Memory B cell (primary cell): ENCODE data around the gene SETDB1.

ENCODE experiments used
- ATAC-seq: fragments of 150-1000 bp; cut with Tn5 transposase; 2 replicates; pipeline ENCODE4 v1.10.0; 2021; ENCODE audit warnings: low read depth, mild to moderate bottlenecking, moderate library complexity
- DNase-seq, 2 donors: peaks; one replicate each; pipeline ENCODE4 v3.0.0; 2022; ENCODE audit warnings: low spot score in 2 of 2
- H3K27ac Mint-ChIP-seq: one replicate; pipeline ENCODE4 v1.8.0; 2022; ENCODE audit warnings: mild to moderate bottlenecking, moderate library complexity, mixed read lengths
- H3K27me3 Mint-ChIP-seq: one replicate; pipeline ENCODE4 v1.8.0; 2022; ENCODE audit warnings: mixed read lengths
- H3K36me3 Mint-ChIP-seq: one replicate; pipeline ENCODE4 v1.8.0; 2022; ENCODE audit warnings: mild to moderate bottlenecking, mixed read lengths
- H3K4me1 Mint-ChIP-seq: one replicate; pipeline ENCODE4 v1.8.0; 2022; ENCODE audit warnings: mixed read lengths
- H3K4me3 Mint-ChIP-seq: one replicate; pipeline ENCODE4 v1.8.0; 2022; ENCODE audit warnings: mild to moderate bottlenecking, moderate library complexity, mixed read lengths
- H3K9me3 Mint-ChIP-seq: one replicate; pipeline ENCODE4 v1.8.0; 2022; ENCODE audit warnings: mixed read lengths

SETDB1 gene

DNA sequence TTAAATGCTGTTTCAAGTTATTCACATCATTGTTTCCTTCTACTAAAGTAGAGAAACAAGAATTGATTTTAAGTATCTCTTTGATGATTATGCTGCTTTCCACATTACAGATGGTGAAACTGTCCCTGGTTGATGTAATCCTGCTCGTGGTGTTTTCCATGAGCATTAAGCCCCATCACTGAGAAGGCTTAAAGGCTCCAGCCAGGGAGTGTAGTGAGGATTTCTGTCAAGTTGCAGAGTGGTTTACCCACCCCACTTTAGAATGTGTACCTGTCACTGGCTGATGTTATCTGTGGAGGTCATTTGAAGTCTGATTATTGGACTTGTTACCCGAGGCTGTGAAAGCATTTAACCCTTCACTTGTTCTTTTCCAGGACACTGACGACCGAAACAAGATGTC lies 35.6 kb downstream of the SETDB1 start:
- Mint-ChIP-seq H3K4me1 (no peaks in the 10 kb centered on the region), H3K27ac (no peak overlapping the region), H3K27me3 (no peaks in the 10 kb centered on the region), H3K4me3 (no peak overlapping the region), H3K9me3 (no peaks in the 10 kb centered on the region), H3K36me3 (peaks cover 44% of the 10 kb centered on the region)
- DNase-seq (no peak), ATAC-seq (no peak)

DNA sequence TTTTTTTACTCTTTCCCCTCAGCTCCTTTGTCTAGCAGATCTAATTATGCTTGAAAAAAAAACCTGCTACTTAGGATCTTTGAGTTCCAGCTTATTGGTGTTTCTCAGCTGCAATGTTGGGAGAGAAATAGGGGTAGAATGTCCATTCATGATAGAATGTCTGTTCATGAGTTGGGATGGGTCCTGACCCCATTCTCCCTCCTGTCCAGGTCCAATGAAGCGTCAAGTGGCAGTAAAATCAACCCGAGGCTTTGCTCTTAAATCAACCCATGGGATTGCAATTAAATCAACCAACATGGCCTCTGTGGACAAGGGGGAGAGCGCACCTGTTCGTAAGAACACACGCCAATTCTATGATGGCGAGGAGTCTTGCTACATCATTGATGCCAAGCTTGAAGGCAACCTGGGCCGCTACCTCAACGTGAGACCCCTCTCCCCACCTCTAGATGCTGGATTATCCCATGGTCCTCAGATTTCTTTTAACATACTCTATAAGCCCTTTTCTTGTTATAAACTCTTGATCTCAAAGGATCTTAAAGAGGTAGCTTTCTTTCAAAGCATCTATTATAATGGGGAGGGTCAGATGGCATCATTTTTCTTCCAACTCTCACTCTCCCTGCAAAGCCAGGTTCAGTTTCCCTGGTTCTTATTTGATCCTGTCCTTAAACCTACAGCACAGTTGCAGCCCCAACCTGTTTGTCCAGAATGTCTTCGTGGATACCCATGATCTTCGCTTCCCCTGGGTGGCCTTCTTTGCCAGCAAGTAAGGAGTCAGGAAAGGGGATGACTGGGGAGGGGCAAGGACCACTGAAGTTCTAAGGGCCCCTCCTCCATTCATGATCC lies 37.4 kb downstream of the SETDB1 start:
- no peak overlapping the region for H3K4me3 Mint-ChIP-seq
- ATAC-seq (no peak), DNase-seq (no peak)
- no peaks in the 10 kb centered on the region for H3K9me3 Mint-ChIP-seq
- H3K36me3 Mint-ChIP-seq, result peaks cover 52% of the 10 kb centered on the region
- H3K27ac Mint-ChIP-seq, result peak overlapping the region; percentile 56
- no peaks in the 10 kb centered on the region for H3K4me1 Mint-ChIP-seq
- H3K27me3 Mint-ChIP-seq, result no peaks in the 10 kb centered on the region

DNA sequence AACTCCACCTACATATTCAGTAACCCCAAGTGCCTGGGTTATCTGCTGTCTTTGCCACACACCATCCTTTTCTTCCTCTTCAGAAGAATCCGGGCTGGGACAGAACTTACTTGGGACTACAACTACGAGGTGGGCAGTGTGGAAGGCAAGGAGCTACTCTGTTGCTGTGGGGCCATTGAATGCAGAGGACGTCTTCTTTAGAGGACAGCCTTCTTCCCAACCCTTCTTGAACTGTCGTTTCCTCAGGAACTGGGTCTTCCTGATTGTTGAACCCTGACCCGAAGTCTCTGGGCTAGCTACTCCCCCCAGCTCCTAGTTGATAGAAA lies 38.0 kb downstream of the SETDB1 start:
- no peak for ATAC-seq
- H3K36me3 Mint-ChIP-seq, result peaks cover 55% of the 10 kb centered on the region
- DNase-seq, result no peak
- H3K9me3 Mint-ChIP-seq, result no peaks in the 10 kb centered on the region
- peak overlapping the region; percentile 32 for H3K27ac Mint-ChIP-seq
- no peaks in the 10 kb centered on the region for H3K27me3 Mint-ChIP-seq
- no peaks in the 10 kb centered on the region for H3K4me1 Mint-ChIP-seq
- no peak overlapping the region for H3K4me3 Mint-ChIP-seq

DNA sequence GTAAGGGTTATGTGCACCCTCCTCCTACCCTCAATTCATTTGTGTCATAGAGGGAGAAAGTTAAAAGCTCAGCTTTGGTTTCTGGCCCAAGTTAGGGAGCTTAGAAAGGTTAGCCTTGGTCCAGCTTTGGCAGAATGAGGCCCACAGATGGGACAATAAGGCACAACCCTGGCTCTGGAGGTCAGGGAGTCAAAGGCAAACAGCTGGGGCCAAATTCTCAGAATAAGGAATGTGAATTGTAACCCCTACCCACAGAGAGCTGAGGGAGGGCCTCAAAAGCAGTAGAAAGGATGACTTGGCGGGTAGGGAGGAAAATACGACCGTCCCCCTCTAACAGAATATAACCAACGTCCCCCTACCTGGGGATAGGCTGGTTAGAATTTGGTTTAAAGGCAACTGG lies 39.4 kb downstream of the SETDB1 start:
- DNase-seq (no peak), ATAC-seq (no peak)
- no peak overlapping the region for H3K27ac Mint-ChIP-seq
- peaks cover 46% of the 10 kb centered on the region for H3K36me3 Mint-ChIP-seq
- H3K9me3 Mint-ChIP-seq, result no peaks in the 10 kb centered on the region
- H3K27me3 Mint-ChIP-seq, result no peaks in the 10 kb centered on the region
- peaks cover 2% of the 10 kb centered on the region for H3K4me1 Mint-ChIP-seq
- H3K4me3 Mint-ChIP-seq, result no peak overlapping the region

DNA sequence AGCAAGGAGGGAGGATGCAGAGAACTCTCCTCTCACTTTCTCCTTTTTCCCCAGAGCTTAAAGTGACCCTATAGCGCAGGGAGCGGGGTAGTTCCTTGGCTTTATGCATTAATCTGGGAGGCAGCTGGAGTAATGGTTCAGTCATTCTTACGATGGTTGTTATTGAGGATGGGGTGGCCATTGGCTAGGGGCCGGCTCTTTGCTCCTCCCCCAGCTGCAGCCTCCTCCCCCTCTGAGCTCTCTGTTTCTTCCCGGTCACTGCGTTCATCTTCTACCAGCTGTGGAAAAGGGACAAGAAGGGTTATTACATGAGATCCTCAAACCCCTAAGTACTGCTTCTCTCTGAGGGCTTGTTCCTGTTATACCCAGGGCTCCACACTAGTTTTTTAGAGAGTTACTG lies 39.8 kb downstream of the SETDB1 start:
- DNase-seq (no peak), ATAC-seq (no peak)
- Mint-ChIP-seq H3K9me3 (no peaks in the 10 kb centered on the region), H3K36me3 (peaks cover 45% of the 10 kb centered on the region), H3K4me1 (peaks cover 6% of the 10 kb centered on the region), H3K27me3 (no peaks in the 10 kb centered on the region), H3K4me3 (no peak overlapping the region), H3K27ac (no peak overlapping the region)

DNA sequence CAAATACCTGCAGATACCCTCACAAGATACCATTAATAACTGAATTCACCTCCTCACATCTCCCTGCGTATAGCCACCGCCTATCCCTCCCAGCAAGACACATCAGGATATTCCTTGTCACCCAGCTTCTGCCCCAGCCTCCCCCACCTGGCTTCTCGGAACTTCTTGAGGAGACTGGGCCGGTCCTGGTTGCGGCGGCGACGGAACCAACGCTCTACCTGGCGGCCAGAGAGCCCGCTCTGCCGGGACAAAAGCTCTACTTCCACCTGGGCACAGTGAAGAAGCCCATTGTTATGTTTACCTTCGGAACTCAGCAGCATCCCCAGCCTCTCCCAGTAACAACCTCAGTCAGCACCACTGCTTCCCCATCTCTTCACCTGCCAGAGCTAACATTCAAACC lies 41.8 kb downstream of the SETDB1 start:
- no peaks in the 10 kb centered on the region for H3K9me3 Mint-ChIP-seq
- no peak overlapping the region for H3K4me3 Mint-ChIP-seq
- peak overlapping the region; percentile 74 for H3K27ac Mint-ChIP-seq
- ATAC-seq, result no peak
- DNase-seq, result no peak
- no peaks in the 10 kb centered on the region for H3K27me3 Mint-ChIP-seq
- H3K4me1 Mint-ChIP-seq, result peaks cover 20% of the 10 kb centered on the region
- peaks cover 40% of the 10 kb centered on the region for H3K36me3 Mint-ChIP-seq

DNA sequence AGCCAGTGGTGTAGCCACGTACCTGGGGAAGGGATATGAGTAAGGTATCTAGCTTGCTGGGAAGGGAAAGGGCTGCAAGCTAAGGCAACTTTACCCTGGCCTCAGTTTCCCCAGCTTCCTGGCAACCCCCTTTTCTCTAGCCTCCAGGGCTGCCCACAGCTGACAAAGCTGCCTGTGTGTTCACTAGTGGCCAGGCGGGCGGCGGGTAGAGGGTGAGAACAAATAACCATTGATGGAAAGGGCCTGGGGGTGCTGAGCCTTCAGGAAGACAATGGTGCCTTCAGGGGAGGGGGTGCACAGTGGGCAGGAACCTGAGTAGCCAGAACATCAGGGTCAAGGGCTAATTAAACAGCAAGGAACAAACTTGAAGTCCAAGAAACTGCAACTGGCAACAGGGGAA lies 42.3 kb downstream of the SETDB1 start:
- Mint-ChIP-seq H3K36me3 (peaks cover 35% of the 10 kb centered on the region), H3K9me3 (no peaks in the 10 kb centered on the region), H3K27me3 (no peaks in the 10 kb centered on the region), H3K4me1 (peaks cover 26% of the 10 kb centered on the region), H3K4me3 (no peak overlapping the region), H3K27ac (peak overlapping the region; percentile 74)
- ATAC-seq (no peak), DNase-seq (no peak)

DNA sequence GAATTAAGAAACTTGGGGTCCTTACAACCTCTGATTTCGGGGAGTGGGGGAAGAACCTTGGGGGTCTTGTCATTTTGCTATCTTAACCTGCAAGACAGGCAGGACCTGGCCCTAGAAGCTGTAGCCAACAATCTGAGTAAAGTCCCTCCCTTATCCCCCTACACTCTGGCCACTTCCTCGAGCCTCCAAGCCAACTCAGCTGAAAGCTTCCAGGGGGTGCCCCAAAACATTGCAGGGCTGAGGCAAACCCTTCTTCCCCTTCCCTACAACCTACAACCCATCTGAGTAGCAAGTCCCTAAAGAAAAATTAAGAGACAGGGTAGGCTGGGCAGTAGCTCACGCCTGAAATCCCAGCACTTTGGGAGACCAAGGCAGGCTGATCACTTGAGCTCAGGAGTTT lies 43.5 kb downstream of the SETDB1 start:
- ATAC-seq (no peak), DNase-seq (no peak)
- no peaks in the 10 kb centered on the region for H3K9me3 Mint-ChIP-seq
- H3K4me1 Mint-ChIP-seq, result peaks cover 28% of the 10 kb centered on the region
- no peaks in the 10 kb centered on the region for H3K27me3 Mint-ChIP-seq
- peaks cover 24% of the 10 kb centered on the region for H3K36me3 Mint-ChIP-seq
- H3K27ac Mint-ChIP-seq, result peak overlapping the region; percentile 56
- no peak overlapping the region for H3K4me3 Mint-ChIP-seq

DNA sequence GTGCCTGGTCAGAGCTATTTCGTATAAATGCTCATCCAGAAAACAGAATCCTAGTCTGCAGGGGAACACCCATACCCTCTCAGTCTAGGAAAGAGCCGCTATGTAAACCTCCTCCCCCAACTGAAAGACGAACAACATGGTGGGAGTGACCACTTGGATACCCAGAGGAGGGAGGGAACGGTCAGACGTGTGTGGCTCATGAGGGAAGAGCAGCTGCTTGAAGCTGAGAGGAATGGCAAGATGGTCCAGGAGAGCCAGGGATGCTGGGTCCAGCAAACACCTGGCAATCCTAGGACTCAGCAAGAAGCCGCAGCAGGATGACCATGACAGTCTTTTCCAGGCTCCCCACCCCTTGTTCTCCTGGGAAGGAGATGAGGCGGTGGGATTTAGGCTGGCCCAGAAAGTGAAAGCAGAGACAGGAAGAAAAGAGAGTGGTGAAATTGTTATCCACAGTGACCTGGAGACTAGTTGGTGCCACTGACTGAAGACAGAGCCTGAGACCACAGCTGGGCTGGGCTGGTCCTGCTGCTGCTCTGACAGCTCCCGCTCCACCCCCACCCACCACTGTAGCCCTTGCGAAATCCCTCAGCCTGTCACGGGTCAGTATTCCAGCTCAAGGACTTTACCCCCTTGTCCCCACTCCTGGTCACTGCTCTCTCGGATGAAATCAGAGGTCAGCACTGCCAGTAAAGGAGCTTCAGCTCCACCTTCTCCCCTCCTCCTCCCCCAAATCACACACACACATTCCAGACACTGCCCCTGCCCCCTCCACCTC lies 44.8 kb downstream of the SETDB1 start:
- H3K4me3 Mint-ChIP-seq, result no peak overlapping the region
- no peaks in the 10 kb centered on the region for H3K9me3 Mint-ChIP-seq
- no peak for ATAC-seq
- H3K27ac Mint-ChIP-seq, result peak overlapping the region; percentile 56
- H3K36me3 Mint-ChIP-seq, result peaks cover 22% of the 10 kb centered on the region
- peaks cover 28% of the 10 kb centered on the region for H3K4me1 Mint-ChIP-seq
- H3K27me3 Mint-ChIP-seq, result no peaks in the 10 kb centered on the region
- DNase-seq, result no peak

DNA sequence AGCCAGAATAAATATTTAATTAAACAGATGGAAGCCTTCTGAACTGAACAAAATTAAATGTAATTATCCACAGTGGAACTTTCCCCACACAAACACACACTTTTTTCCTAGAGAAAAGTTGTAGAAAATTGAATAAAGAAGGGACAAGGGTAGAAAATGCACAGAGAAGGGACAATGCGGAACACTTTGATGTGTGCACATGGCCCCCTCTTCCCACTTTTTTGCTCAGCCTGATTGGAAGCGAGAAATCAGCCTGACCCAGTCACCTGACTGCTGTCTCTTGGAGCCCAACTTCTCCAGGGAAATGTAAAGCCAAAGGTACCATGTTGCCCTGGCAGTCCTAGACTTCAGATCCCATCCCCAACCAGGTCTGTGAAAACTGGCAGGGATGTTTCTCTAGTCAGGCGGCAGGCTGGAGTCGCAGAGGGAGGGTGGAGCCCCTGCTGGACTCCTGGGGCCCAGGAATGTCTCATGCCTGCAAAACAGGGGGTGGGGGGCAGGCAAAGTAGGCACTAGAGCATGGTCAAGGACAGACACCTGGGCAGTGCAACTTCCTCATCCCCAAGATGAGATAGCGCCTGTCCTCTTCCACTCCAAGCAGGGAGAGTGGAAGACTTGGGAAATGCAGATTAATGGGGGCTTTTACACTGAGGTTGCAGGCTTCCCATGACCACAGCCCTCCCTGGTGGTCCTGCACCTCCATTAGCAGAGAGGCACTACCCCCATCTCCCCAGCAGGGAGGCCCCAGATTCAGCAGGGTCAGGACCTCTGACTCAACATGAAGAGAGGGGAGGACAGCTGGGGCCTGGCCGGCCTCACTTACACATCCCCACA lies 45.6 kb downstream of the SETDB1 start:
- H3K36me3 Mint-ChIP-seq, result peaks cover 18% of the 10 kb centered on the region

DNA sequence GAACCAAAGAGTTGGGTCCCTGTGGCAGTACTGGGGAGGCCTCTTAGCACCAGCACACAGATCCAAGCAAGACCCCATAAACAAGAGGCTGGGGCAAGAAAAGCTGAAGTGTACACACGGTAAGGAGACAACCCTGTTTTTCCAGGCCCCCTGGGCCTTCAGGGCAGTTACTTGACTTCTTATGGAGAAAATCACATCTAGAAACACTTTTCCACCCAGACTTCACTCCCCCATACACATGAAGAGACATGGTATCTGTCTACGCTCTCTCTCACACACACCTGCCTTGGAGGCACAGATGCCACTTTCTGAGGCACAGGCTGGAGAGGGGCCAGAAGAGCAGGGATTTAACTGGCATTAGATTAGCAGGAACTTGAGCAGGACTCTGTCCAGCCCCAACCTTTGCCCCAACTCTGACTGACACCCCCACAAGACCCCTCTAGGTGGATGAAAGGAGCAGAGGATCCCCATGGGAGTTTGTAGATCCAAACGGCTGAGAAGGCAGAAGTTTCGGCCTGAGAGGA lies 46.3 kb downstream of the SETDB1 start:
- ATAC-seq, result no peak
- Mint-ChIP-seq H3K36me3 (peaks cover 14% of the 10 kb centered on the region), H3K27me3 (no peaks in the 10 kb centered on the region), H3K4me3 (peak overlapping the region; percentile 89), H3K27ac (peak overlapping the region; percentile 91), H3K9me3 (no peaks in the 10 kb centered on the region), H3K4me1 (peaks cover 39% of the 10 kb centered on the region)
- no peak for DNase-seq

More for the DNA sequence above, 45.6 kb downstream of the SETDB1 start:
- Mint-ChIP-seq H3K4me1 (peaks cover 33% of the 10 kb centered on the region), H3K9me3 (no peaks in the 10 kb centered on the region), H3K27me3 (no peaks in the 10 kb centered on the region), H3K27ac (peak overlapping the region; percentile 91), H3K4me3 (peak overlapping the region; percentile 89)
- ATAC-seq (no peak), DNase-seq (no peak)

DNA sequence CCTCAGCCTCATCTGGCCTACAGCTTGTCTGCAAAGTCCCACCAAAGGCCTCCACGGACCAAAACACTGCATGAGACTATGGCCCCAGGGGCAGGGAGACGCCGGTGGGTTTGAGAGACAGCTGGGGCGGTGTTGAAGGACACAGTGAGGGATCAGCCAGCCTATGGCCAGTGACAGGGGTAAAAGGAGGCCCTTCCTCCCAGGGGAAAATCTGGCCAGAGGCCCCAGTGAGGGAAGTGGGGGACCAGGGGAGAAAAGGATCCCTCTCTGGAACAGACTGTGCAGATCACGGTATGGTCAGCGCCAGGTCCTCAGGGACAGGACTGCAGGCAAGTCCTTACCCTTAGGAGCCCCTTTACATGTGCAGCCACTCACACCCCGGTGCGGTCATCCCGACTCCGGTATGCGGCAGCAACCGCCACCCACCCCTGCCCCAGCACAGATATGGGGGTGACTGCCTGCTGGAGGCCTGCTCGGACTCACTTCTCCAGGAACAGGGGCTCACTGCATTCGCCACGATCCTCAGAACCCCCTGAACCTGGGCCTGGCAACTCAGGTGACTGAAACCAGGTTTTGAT lies 47.2 kb downstream of the SETDB1 start:
- peak overlapping the region; percentile 91 for H3K27ac Mint-ChIP-seq
- H3K27me3 Mint-ChIP-seq, result no peaks in the 10 kb centered on the region
- H3K9me3 Mint-ChIP-seq, result no peaks in the 10 kb centered on the region
- peaks cover 5% of the 10 kb centered on the region for H3K36me3 Mint-ChIP-seq
- H3K4me1 Mint-ChIP-seq, result peaks cover 41% of the 10 kb centered on the region
- peak in 1 of 2 donors; percentile 11 for DNase-seq
- peak overlapping the region; percentile 89 for H3K4me3 Mint-ChIP-seq
- ATAC-seq, result no peak

DNA sequence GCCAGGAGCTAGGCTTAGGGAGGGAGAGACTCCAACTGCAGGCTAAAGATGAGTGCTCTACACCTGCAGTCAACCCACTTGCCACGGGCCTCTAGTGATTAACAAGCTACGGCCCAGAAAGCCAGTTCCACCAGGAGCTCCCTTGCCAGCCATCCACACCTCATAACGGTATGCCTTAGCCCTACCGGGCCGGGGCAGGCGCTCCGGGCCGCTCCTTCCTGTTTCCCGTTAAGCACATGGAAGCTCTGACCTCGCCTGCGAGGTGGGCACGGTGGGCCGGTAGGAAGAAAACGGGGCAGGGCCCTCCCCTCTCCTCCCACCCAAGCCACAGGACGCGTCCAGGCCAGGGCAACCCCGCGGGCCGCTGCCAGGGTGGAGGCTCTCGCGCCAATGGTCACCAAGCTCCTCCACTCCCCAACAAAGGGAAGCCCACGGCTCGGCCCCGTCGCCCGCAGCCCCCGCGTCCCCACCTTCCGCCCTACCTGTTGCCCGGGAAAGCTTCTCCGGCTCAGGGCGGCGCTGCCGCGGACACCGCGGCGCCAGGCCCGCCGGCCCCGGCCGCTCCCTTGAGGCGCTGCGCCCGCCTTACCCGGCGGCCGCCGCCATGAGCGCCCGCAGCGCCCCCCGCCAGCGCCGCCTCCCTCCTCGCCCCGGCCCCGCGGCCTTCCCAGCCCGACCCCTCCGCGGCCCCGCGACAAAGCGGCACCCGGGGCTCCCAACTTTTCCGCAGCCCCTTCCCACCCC lies 47.8 kb downstream of the SETDB1 start:
- Mint-ChIP-seq H3K27me3 (no peaks in the 10 kb centered on the region), H3K9me3 (no peaks in the 10 kb centered on the region), H3K4me1 (peaks cover 43% of the 10 kb centered on the region), H3K27ac (peak overlapping the region; percentile 91), H3K36me3 (peaks cover under 1% of the 10 kb centered on the region), H3K4me3 (peak overlapping the region; percentile 89)
- peak; percentile 47 for ATAC-seq
- peak; percentile 20 to 59 for DNase-seq
